ENCODE measurements around the gene RPL36. TPM values are rescaled to one million over a fixed set of nuclear protein-coding genes. Genes with fewer than 3 reads are reported as not detected.

Gene RPL36
- total RNA-seq, 1 donor from 2014 or later = 943 TPM

GRCh38 chr19:5679289-5680083, 10.6 kb upstream of the RPL36 start:
- peak overlapping the region; percentile 95 for H3K4me2 ChIP-seq (ENCODE audit: low read length)
- no peaks in the 10 kb centered on the region for H3K27me3 Mint-ChIP-seq (ENCODE audit: low read depth, unreplicated experiment)
- TF ChIP-seq CTCF (IDR thresholded peaks at IDR 0.05; ENCODE audit: insufficient read depth, low read depth, low read length) (no peak), EZH2 (IDR thresholded peaks at IDR 0.05; ENCODE audit: insufficient read depth, low read length) (no peak)
- peaks cover 12% of the 10 kb centered on the region for H3K79me2 ChIP-seq (ENCODE audit: insufficient read depth, low read length)
- peak overlapping the region; percentile 98 for H3K27ac Mint-ChIP-seq (ENCODE audit: unreplicated experiment)
- H3K36me3 Mint-ChIP-seq (ENCODE audit: low read depth, unreplicated experiment) = peaks cover 8% of the 10 kb centered on the region
- H3K27me3 ChIP-seq (ENCODE audit: insufficient read depth, low read length) = no peaks in the 10 kb centered on the region
- H3K4me1 ChIP-seq (ENCODE audit: insufficient read depth, low read length) = no peaks in the 10 kb centered on the region
- peak overlapping the region; percentile 97 for H3K4me3 Mint-ChIP-seq (ENCODE audit: unreplicated experiment)
- H3K9me3 Mint-ChIP-seq (ENCODE audit: unreplicated experiment) = no peaks in the 10 kb centered on the region
- no peaks in the 10 kb centered on the region for H3K9me3 ChIP-seq (ENCODE audit: insufficient read depth, low read depth, low read length)
- peaks cover 6% of the 10 kb centered on the region for H4K20me1 ChIP-seq (ENCODE audit: insufficient read depth, low read length)
- peak overlapping the region; percentile 95 for H3K9ac ChIP-seq (ENCODE audit: low read length)
- no peak for FAIRE-seq
- no peaks in the 10 kb centered on the region for H3K36me3 ChIP-seq (ENCODE audit: insufficient read depth, low read length)
- DNase-seq (ENCODE audit: low read depth) = no peak
- H2AFZ ChIP-seq (ENCODE audit: low read depth, low read length) = peak overlapping the region; percentile 78
- H3K4me1 Mint-ChIP-seq (ENCODE audit: low read depth, unreplicated experiment) = peaks cover 4% of the 10 kb centered on the region
- peak overlapping the region; percentile 96 for H3K4me3 ChIP-seq (ENCODE audit: insufficient read depth, low read depth, low read length)
- H3K27ac ChIP-seq (ENCODE audit: low read depth, low read length) = peak overlapping the region; percentile 75

GRCh38 chr19:5680084-5680436, 10.0 kb upstream of the RPL36 start:
- peak overlapping the region; percentile 95 for H3K4me2 ChIP-seq (ENCODE audit: low read length)
- H3K4me1 Mint-ChIP-seq (ENCODE audit: low read depth, unreplicated experiment) = peaks cover 4% of the 10 kb centered on the region
- peaks cover 6% of the 10 kb centered on the region for H4K20me1 ChIP-seq (ENCODE audit: insufficient read depth, low read length)
- H3K36me3 Mint-ChIP-seq (ENCODE audit: low read depth, unreplicated experiment) = peaks cover 6% of the 10 kb centered on the region
- peak overlapping the region; percentile 78 for H2AFZ ChIP-seq (ENCODE audit: low read depth, low read length)
- no peaks in the 10 kb centered on the region for H3K9me3 ChIP-seq (ENCODE audit: insufficient read depth, low read depth, low read length)
- no peak for TF ChIP-seq CTCF (IDR thresholded peaks at IDR 0.05; ENCODE audit: insufficient read depth, low read depth, low read length)
- TF ChIP-seq EZH2 (IDR thresholded peaks at IDR 0.05; ENCODE audit: insufficient read depth, low read length) = no peak
- no peaks in the 10 kb centered on the region for H3K4me1 ChIP-seq (ENCODE audit: insufficient read depth, low read length)
- H3K9ac ChIP-seq (ENCODE audit: low read length) = peak overlapping the region; percentile 95
- peak overlapping the region; percentile 96 for H3K4me3 ChIP-seq (ENCODE audit: insufficient read depth, low read depth, low read length)
- peak overlapping the region; percentile 98 for H3K27ac Mint-ChIP-seq (ENCODE audit: unreplicated experiment)
- peak overlapping the region; percentile 75 for H3K27ac ChIP-seq (ENCODE audit: low read depth, low read length)
- FAIRE-seq (no peak), DNase-seq (ENCODE audit: low read depth) (no peak)
- H3K79me2 ChIP-seq (ENCODE audit: insufficient read depth, low read length) = peaks cover 12% of the 10 kb centered on the region
- H3K4me3 Mint-ChIP-seq (ENCODE audit: unreplicated experiment) = peak overlapping the region; percentile 97
- no peaks in the 10 kb centered on the region for H3K27me3 ChIP-seq (ENCODE audit: insufficient read depth, low read length)
- H3K9me3 Mint-ChIP-seq (ENCODE audit: unreplicated experiment) = no peaks in the 10 kb centered on the region
- H3K27me3 Mint-ChIP-seq (ENCODE audit: low read depth, unreplicated experiment) = no peaks in the 10 kb centered on the region
- no peaks in the 10 kb centered on the region for H3K36me3 ChIP-seq (ENCODE audit: insufficient read depth, low read length)
